Iris pigment epithelial cell (primary cell): Measurements from ENCODE around the gene C2orf42.
"Not testable (repeated sequence)": the region's sequence is repeated elsewhere in the genome, so short reads cannot be mapped to it uniquely, and the experiment has no call there.

Source experiments
- DNase-seq: peaks from one replicate; pipeline ENCODE4 v3.0.0-alpha.2; 2011; ENCODE audit warnings: low read depth

The C2orf42 gene

DNA sequence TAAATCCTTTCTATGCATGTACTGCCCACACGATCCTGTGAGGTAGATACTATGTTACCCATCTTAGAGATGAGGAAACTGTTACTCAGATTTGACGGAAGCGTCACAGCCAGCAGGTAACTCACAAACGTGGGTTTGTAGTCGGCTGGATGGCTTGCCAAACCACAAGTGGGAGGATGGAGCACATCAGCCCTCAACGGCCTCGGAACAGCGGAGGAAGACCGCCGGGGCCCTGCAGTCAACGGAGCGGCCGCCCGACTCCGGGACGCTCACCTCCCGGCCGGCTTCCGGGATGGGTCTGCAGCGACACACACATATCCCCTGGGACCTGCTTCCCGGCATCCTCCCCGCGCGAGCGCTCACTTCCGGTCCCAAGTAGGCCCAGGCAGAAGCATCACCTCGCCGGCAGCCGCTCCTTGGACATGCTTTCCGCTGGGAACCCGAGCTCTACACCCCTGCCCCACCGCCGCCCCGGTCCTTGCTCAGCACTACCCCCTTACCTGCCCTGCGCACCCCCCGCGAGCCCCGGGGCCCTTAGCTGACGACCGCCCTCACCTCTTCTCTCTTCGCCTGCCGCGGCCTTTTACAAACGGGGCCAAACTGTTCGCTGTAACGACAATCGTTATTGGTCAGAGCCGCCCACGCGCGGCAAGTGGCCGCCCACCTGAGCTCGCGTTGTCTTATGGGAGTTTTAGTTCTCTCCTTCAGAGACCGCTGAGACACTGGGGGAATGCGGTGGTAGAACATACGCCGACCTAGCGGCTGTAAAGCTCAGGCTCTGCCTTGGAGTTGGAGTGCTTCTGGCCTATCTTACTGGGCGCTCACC, at the start of gene C2orf42:
TSS of gene C2orf42 (minus strand) at position 602 of the 826 bp plus-strand sequence. CDS start 9,034 bp downstream, outside the sequence.
- DNase-seq = peak; percentile 98

DNA sequence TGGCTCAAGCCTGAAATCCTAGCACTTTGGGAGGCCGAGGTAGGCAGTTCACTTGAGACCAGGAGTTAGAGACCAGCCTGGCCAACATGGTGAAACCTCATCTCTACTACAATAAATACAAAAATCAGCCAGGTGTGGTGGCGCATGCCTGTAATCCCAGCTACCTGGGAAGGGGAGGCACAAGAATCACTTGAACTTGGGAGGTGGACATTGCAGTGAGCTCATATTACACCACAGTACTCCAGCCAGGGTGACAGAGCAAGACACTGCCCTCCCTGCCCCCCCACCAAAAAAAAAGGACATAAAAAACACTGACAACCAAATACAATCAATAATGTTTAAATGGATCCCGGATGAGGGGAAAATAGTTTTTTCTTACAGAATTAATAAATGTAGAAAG, 49.8 kb upstream of the C2orf42 start:
- DNase-seq = no peak

DNA sequence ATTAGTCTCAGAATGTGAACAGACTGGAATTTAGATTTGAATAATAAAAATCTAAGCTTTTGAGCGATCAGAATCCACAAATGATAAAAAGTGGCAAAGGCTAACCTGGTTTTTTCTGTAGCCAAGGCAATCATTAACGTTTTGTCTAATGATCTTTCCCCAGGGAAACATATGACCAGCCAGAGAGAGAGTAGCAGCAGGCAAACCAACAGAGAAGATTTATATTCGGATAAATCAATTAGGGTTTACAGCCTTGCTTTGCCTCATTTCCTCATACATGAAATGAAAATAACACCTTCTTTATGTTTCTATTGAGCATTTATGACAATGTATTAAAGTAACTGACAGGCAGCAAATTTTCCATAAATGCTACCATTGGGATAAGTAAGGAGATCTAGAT, 43.1 kb upstream of the C2orf42 start:
- DNase-seq = no peak

DNA sequence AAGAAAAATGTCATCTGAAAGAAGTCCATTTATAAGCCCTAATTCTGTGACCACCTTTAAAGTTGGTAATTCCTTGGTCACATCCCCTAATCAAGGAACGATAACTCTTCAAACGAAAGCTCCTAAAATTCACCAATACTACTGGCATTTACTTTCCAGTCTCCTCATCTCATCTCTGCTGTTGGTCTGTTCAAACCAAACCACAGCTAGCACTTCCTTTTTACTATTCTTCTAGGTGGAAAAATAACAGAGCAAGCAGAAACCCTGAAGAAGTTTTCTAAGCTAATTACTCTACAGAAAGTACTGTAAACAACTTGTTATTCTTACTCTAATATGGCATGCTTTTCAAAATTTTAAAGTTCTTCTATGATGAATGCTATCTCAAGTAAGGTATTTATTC, 36.0 kb upstream of the C2orf42 start:
- DNase-seq = no peak

DNA sequence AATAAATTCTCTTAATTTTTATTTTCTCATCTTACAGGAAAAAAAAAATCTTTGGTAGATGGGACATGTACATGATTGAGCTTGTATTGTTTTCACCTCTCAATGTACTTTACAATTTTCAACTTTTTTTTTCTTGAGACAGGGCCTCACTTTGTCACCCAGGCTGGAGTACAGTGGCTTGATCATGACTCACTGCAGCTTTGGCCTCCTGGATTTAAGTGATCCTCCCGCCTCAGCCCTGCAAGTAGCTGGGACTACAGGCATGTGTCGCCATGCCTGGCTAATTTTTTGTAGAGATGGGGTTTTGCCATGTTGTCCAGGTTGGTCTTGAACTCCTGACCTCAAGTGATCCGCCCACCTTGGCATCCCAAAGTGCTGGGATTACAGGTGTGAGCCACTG, 32.5 kb upstream of the C2orf42 start:
- DNase-seq = not testable (repeated sequence)

DNA sequence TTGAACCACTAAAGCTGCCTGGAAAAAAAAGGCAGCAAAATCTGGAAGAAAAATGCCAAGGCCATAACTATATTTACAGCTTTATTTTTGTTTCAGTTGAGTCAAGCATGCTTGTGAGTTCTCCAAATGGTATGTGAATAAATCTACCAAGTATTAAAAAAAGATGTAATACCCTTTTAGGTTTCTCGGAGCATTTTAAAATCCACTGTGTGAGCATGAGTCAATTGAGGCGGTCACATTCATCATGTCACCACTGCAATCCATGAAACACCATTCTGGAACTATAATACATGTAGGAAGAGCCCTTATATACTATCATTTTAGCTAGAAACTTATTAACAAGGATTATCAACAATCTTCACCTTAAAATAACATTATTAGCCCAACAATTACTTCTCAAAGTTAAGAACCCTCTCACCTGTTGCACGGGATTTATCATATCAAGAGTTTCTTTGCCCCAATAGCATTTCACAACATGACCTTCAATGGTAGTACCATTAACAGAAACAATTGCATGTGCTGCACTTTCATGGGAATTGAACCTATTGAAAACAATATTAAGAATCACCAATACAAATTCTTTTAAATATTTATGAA, 24.2 kb upstream of the C2orf42 start:
- peak; percentile 65 for DNase-seq

DNA sequence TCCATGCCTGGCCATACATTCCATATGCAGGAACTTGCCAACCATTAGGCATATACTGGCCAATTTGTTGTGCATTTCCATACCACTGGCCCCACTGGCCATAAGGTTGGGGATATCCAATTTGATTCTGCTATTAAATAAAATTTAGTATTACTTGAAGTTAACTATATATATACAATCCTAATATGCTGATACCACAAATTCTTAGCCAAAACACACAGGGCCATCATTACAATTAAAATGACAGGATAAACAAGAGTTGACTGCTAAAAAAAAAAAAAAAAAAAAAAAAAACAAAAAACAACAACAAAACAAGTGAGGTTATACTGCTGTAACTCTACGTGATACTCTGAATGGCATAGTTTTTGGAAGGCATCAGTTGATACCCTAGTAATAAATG, 23.5 kb upstream of the C2orf42 start:
- DNase-seq = no peak

DNA sequence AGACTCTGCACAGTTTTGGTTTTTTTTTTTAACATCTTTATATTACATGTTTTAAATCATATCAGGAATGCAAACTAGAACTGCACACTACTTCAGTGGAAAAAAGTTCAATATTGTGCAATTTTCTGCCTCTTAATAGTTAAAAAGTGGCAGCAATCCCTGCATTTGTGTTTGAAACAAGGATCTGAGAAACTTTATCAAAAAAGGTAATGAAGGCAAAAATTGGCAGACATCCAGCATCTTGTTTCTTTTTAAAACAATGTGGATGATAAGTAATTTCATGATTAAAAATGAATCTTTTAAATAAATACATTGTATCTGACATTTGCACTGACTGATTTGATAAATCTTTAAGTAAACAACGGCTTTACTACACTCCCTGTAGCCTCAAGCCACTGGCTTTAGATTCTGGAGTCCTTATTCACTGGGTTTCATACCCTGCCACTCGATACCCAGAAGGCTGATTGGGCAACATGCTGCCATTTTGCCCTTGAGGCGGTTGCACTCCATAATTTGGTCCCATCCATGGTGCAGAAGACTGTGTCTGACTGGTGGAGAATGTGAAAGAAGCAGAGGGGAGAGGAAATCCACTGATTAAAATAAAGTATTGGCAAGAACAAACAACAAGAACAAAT, 21.6 kb upstream of the C2orf42 start:
- DNase-seq = peak; percentile 21

DNA sequence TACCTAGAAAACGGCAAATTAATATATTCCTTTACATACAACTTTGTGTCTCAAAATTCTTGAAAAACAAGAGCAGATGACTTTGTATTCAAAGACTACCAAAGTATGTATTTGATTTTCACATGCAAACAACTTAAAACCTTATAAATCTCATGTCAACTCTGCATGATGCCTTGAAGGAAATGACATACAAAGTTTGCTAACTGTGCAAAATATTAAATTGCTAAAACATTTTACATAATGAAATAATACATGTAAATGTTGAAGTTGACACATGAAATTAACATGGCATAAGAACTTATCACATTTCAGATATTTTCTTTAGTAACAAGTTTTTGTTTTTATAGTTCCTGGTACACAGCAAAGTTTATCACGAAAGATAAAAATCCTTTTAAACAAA, 20.8 kb upstream of the C2orf42 start:
- DNase-seq = no peak

DNA sequence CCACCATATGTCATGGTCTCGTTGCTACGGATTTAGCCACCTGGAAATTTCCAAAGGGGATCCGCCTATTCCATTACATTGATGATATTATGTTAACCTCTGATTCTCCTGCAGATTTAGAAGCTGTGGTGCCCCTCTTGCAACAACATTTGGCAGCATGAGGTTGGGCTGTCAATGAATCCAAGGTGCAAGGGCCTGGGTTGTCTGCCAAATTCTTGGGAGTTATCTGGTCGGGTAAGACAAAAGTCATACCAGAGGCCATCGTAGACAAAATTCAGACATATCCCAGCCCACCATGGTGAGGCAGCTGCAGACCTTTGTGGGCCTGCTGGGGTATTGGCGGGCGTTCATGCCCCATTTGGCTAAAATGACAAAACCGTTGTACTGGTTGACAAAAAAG, 13.6 kb upstream of the C2orf42 start:
- DNase-seq = no peak

DNA sequence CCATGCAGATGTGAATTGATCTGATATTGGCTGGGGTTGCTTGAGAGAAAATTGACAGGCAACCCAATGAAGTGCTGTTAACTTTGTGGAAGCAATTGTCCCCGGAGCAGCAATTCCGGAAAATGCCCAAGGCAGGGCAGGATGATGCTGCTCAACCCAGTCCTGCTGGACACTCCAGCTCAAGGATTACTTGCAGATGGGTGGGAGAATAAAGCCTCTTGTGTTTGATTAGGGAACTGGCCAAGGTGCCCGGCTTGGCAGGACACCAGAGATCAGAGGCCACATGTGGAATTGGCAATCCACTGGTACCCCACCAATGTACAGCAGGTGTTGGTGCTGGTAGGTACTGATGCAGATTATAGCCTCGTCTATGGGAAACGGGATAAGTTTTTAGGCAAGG, 12.3 kb upstream of the C2orf42 start:
- no peak for DNase-seq

DNA sequence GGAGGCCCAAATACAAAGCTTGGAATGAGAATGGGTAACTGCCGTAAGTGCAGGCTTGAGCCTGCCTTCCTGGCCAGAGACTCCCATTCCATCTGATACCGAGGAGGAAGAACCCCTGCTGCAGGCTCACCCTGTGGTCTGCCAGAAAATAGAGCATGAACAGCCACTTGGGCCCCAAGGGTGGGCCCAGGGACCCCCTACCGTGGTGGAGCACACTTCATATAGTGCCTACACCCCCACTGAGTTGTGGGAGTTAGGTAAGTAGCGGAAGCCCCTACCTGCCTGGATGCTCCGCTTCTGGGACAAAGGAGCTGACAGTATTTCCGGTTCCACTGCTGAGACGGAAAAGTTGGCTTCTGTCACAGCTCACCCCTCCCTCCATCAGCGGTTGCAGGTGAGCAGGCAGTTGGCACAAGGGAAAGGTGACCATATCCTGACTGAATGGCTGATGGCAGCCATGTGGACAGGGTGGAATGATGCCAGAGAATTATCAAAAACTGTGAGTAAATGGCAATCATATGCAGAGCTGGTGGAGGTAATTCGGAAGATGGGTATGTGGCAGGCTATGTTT, 11.5 kb upstream of the C2orf42 start:
- no peak for DNase-seq

DNA sequence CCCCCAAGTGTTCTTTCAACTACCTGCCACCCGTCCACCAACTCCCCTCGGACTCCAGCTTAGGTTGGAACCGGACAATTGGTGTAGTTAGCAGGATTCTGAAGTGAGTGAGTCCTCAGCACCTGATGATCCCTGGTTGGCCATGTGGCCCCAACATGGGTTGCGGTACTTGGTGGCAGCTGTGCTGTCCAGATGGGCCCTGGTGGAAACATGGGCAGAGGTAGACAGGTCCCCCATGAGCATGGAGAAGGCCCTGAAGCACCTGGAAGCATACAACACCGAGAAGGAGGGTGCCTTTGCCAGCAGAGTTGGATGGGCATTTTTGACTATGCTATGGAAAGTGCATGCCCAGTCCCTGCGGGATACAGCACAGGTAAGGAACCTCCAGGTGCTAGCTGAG, 11.0 kb upstream of the C2orf42 start:
- no peak for DNase-seq

DNA sequence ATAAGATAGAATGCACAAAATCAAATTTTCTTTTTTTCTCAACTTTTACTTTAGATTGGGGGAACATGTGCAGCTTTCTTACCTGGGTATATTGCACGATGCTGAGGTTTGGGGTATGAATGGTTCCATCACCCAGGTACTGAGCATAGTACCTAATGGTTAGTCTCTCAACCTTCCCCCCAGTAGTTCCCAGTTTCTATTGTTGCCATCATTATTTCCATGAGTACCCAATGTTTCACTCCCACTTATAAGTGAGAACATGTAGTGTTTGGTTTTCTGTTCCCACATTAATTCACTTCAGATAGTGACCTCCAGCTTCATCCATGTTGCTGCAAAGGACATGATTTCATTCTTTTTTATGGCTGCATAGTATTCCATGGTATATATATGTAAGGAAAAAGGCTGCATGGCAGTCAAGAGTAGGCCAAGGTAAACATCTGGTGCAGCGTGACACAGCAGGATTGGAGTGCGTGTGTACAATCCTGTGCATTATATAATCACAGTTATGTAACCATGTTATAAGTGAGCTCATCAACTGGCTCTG, 10.5 kb upstream of the C2orf42 start:
- no peak for DNase-seq

DNA sequence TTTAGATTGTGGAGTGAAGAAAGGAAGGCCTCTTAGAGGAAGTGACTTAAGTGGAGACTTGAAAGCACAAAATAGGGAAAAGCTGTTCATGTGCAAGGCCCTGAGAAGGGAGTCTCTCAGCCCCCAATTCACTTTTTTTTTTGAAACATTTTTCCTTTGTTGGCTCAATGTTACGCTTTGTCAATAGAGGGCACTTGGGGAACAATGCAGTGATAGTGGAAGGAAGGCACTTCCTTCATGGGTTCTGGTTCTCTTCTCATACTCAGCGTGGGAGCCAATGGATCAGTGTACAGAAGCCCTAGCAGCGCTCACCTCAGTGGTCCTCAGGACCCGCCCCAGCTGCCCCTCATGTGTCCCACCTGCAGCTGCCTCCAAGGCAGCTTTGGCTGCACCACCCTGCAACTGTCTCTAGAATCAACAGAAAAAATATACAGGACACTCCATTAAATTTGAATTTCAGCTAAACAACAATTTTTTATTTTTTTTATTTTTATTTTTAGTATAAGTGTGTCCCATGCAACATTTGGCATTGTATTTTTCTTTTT, 8.6 kb upstream of the C2orf42 start:
- no peak for DNase-seq

DNA sequence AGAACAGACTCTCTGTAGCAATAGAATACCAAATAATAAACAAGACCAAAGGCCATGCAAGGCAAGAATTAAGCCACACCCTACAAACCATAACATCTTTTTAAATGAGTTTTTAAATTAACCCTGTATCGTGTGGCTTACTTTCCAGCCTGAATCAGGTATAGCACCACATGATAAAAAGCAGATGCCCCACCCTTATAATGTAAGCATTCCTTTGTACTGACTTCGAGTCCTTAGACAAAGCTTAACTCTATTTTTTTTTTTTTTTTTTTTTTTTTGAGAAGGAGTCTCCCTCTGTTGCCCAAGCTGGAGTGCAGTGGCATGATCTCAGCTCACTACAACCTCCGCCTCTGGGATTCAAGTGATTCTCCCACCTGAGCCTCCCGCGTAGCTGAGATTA, 1.7 kb upstream of the C2orf42 start:
- DNase-seq = no peak

DNA sequence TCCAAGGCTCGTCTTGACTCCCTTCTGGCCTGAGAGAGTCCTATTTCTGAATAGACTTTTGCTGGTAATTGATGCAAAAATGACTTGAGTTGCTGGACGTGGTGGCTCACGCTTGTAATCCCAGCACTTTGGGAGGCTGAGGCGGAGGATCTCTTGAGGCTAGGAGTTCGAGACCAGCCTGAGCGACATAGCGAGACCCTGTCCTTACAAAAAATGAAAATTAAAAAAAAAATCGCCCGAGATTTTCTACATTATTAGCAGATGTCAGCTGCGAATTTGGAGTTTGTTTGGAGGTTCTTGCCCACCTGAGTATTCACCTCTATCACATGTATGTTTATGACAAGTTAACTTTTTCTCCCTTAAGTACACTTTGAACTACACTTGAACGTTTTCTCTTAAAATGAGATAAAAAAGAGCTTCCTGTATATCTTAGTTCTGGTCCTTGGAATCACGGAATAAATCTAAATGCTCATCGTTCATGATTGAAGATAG, 471 bp upstream of the C2orf42 start:
- no peak for DNase-seq

DNA sequence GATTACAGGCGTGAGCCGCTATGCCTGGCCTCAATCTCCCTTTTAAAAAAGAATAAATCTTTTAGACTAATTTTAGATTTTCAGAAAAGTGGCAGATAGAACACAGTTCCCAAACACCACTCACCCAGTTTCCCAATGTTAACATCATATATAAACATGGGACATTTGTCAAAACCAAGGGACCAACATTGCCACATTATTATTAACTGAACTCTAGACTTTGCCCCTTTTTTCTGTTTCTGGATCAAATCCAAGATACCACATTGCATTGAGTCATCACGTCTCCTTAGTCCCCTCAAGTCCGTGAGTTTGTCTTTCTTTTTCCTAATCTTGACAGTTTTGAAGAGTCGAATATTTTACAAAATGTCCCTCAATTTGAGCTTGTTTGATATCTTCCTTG, 2.4 kb downstream of the C2orf42 start:
- peak; percentile 10 for DNase-seq

DNA sequence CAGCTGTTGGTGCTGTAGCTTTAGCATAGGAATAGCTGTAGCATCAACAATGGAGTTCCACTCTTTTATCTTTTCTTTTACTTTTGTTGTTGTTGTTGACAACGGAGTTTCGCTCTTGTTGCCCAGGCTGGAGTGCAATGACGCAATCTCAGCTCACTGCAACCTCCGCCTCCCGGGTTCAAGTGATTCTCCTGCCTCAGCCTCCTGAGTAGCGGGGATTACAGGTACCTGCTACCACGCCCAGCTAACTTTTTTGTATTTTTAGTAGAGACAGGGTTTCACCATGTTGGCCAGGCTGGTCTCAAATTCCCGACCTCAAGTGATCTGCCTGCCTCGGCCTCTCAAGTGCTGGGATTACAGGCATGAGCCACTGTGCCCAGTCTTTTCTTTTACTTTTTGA, 3.6 kb downstream of the C2orf42 start:
- DNase-seq = not testable (repeated sequence)

DNA sequence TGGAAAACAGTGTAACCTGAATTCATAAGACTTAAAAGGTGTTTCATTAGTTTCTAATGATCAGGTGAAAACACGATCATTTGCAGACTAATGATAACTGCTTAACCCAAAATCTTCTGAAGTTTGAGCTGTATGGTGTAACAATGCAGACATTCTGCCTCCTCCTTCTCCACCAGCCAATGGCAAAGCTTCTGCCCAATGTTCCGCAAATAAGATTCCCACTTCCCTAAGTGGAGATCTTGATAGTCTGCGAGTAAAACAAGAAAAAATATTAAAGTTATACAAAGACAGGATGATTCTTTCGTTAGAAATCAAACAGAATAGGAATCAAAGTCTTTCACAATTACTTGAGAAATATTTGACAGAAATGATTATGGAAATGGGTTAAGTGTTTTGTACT, 8.1 kb downstream of the C2orf42 start:
- DNase-seq = no peak

DNA sequence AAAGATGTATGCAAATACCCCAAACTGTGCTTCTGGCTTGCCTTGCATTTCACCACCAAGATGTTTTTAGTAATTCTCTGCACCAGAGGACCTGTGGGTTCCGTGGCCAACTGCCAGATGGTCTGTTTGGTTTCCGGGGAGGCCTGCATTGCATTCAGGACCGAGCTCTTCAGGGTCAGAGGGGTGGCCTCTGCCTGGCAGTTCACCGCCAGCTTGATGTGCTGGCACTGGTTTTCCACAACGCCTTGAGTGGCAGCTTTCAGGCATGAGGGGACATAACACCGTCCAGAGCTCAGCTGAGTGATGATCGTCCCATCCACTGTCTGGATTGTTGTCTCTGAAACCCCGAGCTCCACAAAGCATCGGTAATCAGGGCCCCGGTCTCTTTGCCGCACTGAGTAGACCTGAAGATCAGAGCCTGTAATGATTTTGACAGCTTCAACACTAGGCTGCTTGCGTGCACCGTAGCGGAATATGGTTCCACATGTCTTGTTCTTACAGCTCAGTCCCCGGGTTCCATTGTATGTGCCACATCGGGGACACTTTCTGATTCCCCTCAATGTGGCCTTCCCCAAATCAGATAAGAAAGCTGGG, 9.4 kb downstream of the C2orf42 start:
- no peak for DNase-seq

DNA sequence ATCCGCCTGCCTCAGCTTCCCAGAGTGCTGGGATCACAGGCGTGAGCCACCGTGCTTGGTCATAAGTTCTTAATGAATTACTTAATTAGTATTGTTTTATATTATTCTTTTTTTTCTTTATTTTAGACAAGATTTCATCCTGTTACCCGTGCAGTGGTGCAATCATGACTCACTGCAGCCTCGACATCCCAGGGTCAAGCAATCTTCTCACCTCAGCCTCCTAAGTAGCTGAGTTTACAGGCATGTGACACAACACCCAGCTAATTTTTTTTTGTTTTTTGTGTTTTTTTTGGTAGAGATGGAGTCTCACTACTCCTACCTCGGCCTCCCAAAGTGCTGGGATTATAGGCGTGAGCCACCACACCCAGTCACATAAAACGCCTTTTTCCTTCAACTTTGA, 17.3 kb downstream of the C2orf42 start:
- peak; percentile 69 for DNase-seq
